ENCODE measurements around the gene TTLL13. TPM values are rescaled to one million over a fixed set of nuclear protein-coding genes. Genes with fewer than 3 reads are reported as not detected.
"Not testable (repeated sequence)": the region's sequence is repeated elsewhere in the genome, so short reads cannot be mapped to it uniquely, and the experiment has no call there.

TTLL13 gene
- total RNA-seq, 1 experiment from 2014 or later: not detected

DNA sequence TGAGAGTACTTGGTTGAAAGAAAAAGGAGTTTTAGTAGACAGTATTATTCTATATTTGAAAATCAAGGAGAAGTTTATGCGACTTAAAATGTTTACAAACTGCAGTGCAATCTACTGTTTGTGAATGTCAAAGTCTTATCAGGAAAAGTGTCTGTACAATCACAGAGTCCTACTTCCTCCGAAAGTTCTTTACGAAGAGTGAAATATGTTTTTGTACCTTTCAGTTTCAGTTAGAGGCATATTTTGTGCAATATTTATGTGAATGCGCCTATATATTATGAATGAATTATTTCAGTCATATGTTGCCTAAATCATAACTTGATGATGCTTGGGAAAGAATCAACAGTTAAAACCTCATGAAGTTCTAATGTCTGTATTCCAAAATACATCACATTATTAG lies 47.7 kb downstream of the TTLL13 start:
- H3K27ac ChIP-seq: no peak overlapping the region
- H3K4me1 ChIP-seq: peaks cover 4% of the 10 kb centered on the region; the same call in 1 of the 2 replicates
- DNase-seq: no peak
- H3K4me3 ChIP-seq: no peak overlapping the region
- no peaks in the 10 kb centered on the region for H3K27me3 ChIP-seq
- no peaks in the 10 kb centered on the region for H3K36me3 ChIP-seq
- no peaks in the 10 kb centered on the region for H3K9me3 ChIP-seq (replicated peaks)

GRCh38 chr15:90300541-90300940 lies 51.2 kb downstream of the TTLL13 start:
- Histone ChIP-seq H3K36me3 (no peaks in the 10 kb centered on the region), H3K27me3 (no peaks in the 10 kb centered on the region; the same call in 1 of the 2 replicates), H3K4me3 (no peak overlapping the region), H3K4me1 (no peaks in the 10 kb centered on the region), H3K27ac (no peak overlapping the region), H3K9me3 (replicated peaks) (no peaks in the 10 kb centered on the region)
- DNase-seq: no peak

- DNase-seq: peak; percentile 86 to 89
- H3K27me3 ChIP-seq: no peaks in the 10 kb centered on the region; the same call in 1 of the 2 replicates
- H3K4me3 ChIP-seq: peak overlapping the region; percentile 28
- no peaks in the 10 kb centered on the region for H3K36me3 ChIP-seq
- no peaks in the 10 kb centered on the region for H3K4me1 ChIP-seq
- H3K9me3 ChIP-seq (replicated peaks): no peaks in the 10 kb centered on the region
- H3K27ac ChIP-seq: no peak overlapping the region
These were observed 51.8 kb downstream of the TTLL13 start for GRCh38 chr15:90300988-90301706.

- Histone ChIP-seq H3K4me1 (no peaks in the 10 kb centered on the region), H3K27ac (no peak overlapping the region), H3K4me3 (no peak overlapping the region), H3K27me3 (no peaks in the 10 kb centered on the region; the same call in 1 of the 2 replicates), H3K36me3 (no peaks in the 10 kb centered on the region), H3K9me3 (replicated peaks) (no peaks in the 10 kb centered on the region)
- no peak for DNase-seq
These were observed 52.4 kb downstream of the TTLL13 start for GRCh38 chr15:90301707-90302300.

DNA sequence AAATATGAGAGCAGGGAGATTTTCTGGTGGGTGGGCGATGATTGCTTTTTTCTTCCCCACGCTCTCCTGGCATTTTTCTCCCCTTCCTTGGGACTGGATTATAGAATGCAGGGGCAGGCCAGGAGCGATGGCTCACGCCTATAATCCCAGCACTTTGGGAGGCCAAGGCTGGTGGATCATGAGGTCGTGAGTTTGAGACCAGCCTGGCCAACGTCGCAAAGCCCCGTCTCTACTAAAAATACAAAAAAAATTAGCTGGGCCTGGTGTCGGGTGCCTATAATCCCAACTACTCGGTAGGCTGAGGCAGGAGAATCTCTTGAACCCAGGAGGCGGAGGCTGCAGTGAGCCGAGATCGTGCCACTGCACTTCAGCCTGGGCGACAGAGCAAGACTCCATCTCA lies 56.0 kb downstream of the TTLL13 start:
- H3K36me3 ChIP-seq; DNase-seq; H3K4me3 ChIP-seq; H3K4me1 ChIP-seq; H3K27me3 ChIP-seq; H3K9me3 ChIP-seq (replicated peaks); H3K27ac ChIP-seq: not testable (repeated sequence)

- no peak overlapping the region for H3K4me3 ChIP-seq
- no peak for DNase-seq
- H3K27me3 ChIP-seq: no peaks in the 10 kb centered on the region; the same call in 1 of the 2 replicates
- H3K4me1 ChIP-seq: no peaks in the 10 kb centered on the region
- H3K9me3 ChIP-seq (replicated peaks): no peaks in the 10 kb centered on the region
- H3K36me3 ChIP-seq: no peaks in the 10 kb centered on the region
- H3K27ac ChIP-seq: no peak overlapping the region
These were observed 56.6 kb downstream of the TTLL13 start for GRCh38 chr15:90305932-90306331.

GRCh38 chr15:90306560-90306959 lies 57.2 kb downstream of the TTLL13 start:
- no peak for DNase-seq
- no peak overlapping the region for H3K4me3 ChIP-seq
- no peaks in the 10 kb centered on the region for H3K36me3 ChIP-seq
- no peaks in the 10 kb centered on the region for H3K9me3 ChIP-seq (replicated peaks)
- no peaks in the 10 kb centered on the region for H3K4me1 ChIP-seq
- no peak overlapping the region for H3K27ac ChIP-seq
- H3K27me3 ChIP-seq: no peaks in the 10 kb centered on the region; the same call in 1 of the 2 replicates

DNA sequence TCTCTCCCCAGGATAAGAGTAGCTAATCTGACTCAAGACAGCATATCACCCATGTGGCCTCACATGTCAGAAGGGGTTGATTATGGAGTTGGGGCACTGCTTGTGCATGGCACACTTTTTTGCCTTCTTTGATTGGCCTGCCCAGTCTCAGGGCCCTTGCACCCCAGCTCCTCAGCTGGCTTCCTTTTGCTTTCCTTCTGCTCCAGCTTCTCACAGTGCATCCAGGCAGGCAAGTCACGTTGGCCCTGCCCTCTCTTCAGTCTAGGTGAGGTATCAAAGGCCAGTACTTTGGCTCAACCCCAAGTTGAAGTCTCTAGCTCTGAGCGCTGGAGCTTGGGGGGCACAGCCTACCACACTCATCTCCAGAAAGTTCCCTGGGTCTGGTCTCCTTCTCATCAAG lies 58.3 kb downstream of the TTLL13 start:
- Histone ChIP-seq H3K36me3 (no peaks in the 10 kb centered on the region), H3K27me3 (no peaks in the 10 kb centered on the region; the same call in 1 of the 2 replicates), H3K9me3 (replicated peaks) (no peaks in the 10 kb centered on the region), H3K4me3 (no peak overlapping the region), H3K27ac (no peak overlapping the region), H3K4me1 (no peaks in the 10 kb centered on the region)
- DNase-seq: no peak

GRCh38 chr15:90309020-90309419 lies 59.7 kb downstream of the TTLL13 start:
- no peak for DNase-seq
- Histone ChIP-seq H3K27me3 (no peaks in the 10 kb centered on the region; the same call in 1 of the 2 replicates), H3K36me3 (no peaks in the 10 kb centered on the region), H3K4me3 (no peak overlapping the region), H3K4me1 (no peaks in the 10 kb centered on the region), H3K27ac (no peak overlapping the region), H3K9me3 (replicated peaks) (no peaks in the 10 kb centered on the region)

Other genes with a start within 250 kb of the TTLL13 start
- gene ZNF710, start 248.2 kb upstream of the TTLL13 start, total RNA-seq (2014; rRNA removed; shearing (Covaris generic)): 6.3 and 8.5 TPM in 2 replicates
- 96.9 and 102 TPM in 2 replicates for gene IDH2, start 147.1 kb upstream of the TTLL13 start, total RNA-seq (2014; rRNA removed; shearing (Covaris generic))
- 2.1 and 2.2 TPM in 2 replicates for gene SEMA4B, start 48.2 kb upstream of the TTLL13 start, total RNA-seq (2014; rRNA removed; shearing (Covaris generic))
- gene CIB1, start 15.6 kb upstream of the TTLL13 start, total RNA-seq (2014; rRNA removed; shearing (Covaris generic)): 12.7 and 15.6 TPM in 2 replicates
- 1.8 and 2.7 TPM in 2 replicates for gene GDPGP1, start 15.3 kb upstream of the TTLL13 start, total RNA-seq (2014; rRNA removed; shearing (Covaris generic))
- 88.9 and 93.4 TPM in 2 replicates for gene NGRN, start 16.1 kb downstream of the TTLL13 start, total RNA-seq (2014; rRNA removed; shearing (Covaris generic))
- 1.1 and 1.8 TPM in 2 replicates for gene ZNF774, start 102.7 kb downstream of the TTLL13 start, total RNA-seq (2014; rRNA removed; shearing (Covaris generic))
- gene IQGAP1, start 138.7 kb downstream of the TTLL13 start, total RNA-seq (2014; rRNA removed; shearing (Covaris generic)): 85.0 and 100 TPM in 2 replicates

Measured in SJCRH30 (cell line).